Colonic mucosa (tissue), 4 donors: ENCODE data around the gene KIF16B. TPM values are rescaled to one million over a fixed set of nuclear protein-coding genes. Genes with fewer than 3 reads are reported as not detected.

ENCODE experiments used
- DNase-seq: peaks from one replicate; pipeline ENCODE4 v3.0.0-alpha.2; 2020
- H3K27ac ChIP-seq: fragments of 200-600 bp; one replicate; pipeline ENCODE4 v1.8.0; 2021
- H3K27me3 ChIP-seq: fragments of 200-600 bp; one replicate; pipeline ENCODE4 v1.8.0; 2021
- H3K36me3 ChIP-seq: fragments of 200-600 bp; one replicate; pipeline ENCODE4 v1.8.0; 2021
- H3K4me1 ChIP-seq: fragments of 200-600 bp; one replicate; pipeline ENCODE4 v1.8.0; 2021; ENCODE audit warnings: mild to moderate bottlenecking
- H3K4me3 ChIP-seq: fragments of 200-600 bp; one replicate; pipeline ENCODE4 v1.8.0; 2021
- H3K9ac ChIP-seq, 2 donors: one replicate each; pipeline ENCODE4 v1.7.0; 2013; ENCODE audit warnings: control low read depth in 2 of 2, low read depth in 2 of 2, low read length in 2 of 2
- H3K9me3 ChIP-seq: fragments of 200-600 bp; one replicate; pipeline ENCODE4 v1.8.0; 2021
- intact Hi-C: fragments of 100-400 bp; cut with DNase I; formaldehyde crosslinking; loops from one replicate; pipeline ENCODE4 v1.14.1; 2022
- total RNA-seq, 2 donors: library from RNA; stranded (reverse); fragmentation: NEBNext Ultra II Directional in 1 of 2; extraction: Animal tissue kit (Norgen Biotek cat#: 25700) in 1 of 2; gene quantifications; one replicate each; pipeline ENCODE4 v1.2.1, GENCODE V29; 2021
- TF ChIP-seq, protein P1 (sequence below): fragments of 200-600 bp; IDR thresholded peaks from one replicate; pipeline ENCODE4 v1.8.0; 2022; ENCODE audit warnings: antibody characterized with exemption, mild to moderate bottlenecking
- donor health status: healthy.
- donor health status: DM: no; HTN: no; CAD: no.
- donor health status: DM: no; HTN: no; CAD: no.

Gene KIF16B
- total RNA-seq, 2 donors from 2014 or later = 41.6 to 68.7 TPM

DNA sequence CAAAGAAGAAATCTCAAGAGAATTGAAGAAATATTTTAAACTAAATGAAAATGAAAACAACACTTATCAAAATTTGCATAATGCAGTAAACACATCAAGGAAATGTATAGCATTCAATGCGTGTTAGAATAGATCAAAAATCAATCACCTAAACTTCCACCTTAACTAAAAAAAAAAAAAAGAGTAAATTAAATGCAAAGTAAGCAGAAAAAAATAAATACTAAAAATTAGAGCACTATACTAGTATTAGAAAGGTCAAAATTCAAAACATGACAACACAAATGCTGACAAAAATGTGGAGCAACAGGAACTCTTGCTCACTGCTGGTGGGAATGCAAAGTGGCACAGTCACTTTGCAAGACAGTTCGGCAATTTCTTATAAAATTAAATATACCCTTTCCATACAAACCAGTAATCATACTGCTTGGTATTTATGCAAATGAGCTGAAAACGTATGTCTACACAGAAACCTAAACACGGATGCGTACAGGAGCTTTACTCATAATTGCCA lies 103.8 kb downstream of the KIF16B start:
- Histone ChIP-seq H3K4me3 (no peak overlapping the region), H3K36me3 (no peaks in the 10 kb centered on the region), H3K9ac (no peak overlapping the region), H3K9me3 (no peaks in the 10 kb centered on the region), H3K27me3 (no peaks in the 10 kb centered on the region), H3K4me1 (no peaks in the 10 kb centered on the region), H3K27ac (no peak overlapping the region)
- DNase-seq = no peak
- intact Hi-C loops = no loop called here
- TF ChIP-seq, protein P1, sequence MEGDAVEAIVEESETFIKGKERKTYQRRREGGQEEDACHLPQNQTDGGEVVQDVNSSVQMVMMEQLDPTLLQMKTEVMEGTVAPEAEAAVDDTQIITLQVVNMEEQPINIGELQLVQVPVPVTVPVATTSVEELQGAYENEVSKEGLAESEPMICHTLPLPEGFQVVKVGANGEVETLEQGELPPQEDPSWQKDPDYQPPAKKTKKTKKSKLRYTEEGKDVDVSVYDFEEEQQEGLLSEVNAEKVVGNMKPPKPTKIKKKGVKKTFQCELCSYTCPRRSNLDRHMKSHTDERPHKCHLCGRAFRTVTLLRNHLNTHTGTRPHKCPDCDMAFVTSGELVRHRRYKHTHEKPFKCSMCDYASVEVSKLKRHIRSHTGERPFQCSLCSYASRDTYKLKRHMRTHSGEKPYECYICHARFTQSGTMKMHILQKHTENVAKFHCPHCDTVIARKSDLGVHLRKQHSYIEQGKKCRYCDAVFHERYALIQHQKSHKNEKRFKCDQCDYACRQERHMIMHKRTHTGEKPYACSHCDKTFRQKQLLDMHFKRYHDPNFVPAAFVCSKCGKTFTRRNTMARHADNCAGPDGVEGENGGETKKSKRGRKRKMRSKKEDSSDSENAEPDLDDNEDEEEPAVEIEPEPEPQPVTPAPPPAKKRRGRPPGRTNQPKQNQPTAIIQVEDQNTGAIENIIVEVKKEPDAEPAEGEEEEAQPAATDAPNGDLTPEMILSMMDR = no peak

- H3K27ac ChIP-seq = no peak overlapping the region
- no peak for DNase-seq
- no peak overlapping the region for H3K4me3 ChIP-seq
- H3K36me3 ChIP-seq = no peaks in the 10 kb centered on the region
- H3K27me3 ChIP-seq = no peaks in the 10 kb centered on the region
- H3K9ac ChIP-seq = no peak overlapping the region
- intact Hi-C loops = no loop called here
- TF ChIP-seq, protein P1 = no peak
- H3K9me3 ChIP-seq = no peaks in the 10 kb centered on the region
- H3K4me1 ChIP-seq = no peaks in the 10 kb centered on the region
Measured at GRCh38 chr20:16462711-16463110, 110.5 kb downstream of the KIF16B start.

GRCh38 chr20:16459019-16459700 lies 114.1 kb downstream of the KIF16B start:
- H3K27ac ChIP-seq = no peak overlapping the region

DNA sequence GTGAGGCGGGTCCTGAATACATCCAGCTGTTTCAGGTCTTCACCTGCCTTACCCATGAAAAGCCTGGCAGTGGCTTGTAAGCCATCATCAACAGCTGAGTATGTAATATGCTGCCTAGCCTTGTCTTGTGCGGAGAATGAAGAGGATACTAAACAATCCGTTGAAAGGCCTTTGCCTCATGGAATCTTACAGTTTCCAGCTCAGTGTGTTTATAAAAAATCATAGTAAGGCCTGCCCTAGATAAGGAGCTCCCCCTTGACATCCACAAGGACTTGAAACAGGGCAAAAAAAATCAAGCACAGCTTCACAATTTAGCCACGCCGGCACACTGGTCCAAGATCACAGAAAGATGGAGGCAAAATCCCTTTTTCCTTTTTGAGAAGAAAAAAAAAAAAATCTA lies 115.7 kb downstream of the KIF16B start:
- Histone ChIP-seq H3K36me3 (no peaks in the 10 kb centered on the region), H3K27me3 (no peaks in the 10 kb centered on the region), H3K9ac (no peak overlapping the region), H3K4me3 (no peak overlapping the region), H3K4me1 (no peaks in the 10 kb centered on the region), H3K27ac (no peak overlapping the region), H3K9me3 (no peaks in the 10 kb centered on the region)
- no peak for DNase-seq
- intact Hi-C loops = no loop called here
- TF ChIP-seq, protein P1 = no peak

More at GRCh38 chr20:16459019-16459700, 114.1 kb downstream of the KIF16B start:
- Histone ChIP-seq H3K27me3 (no peaks in the 10 kb centered on the region), H3K9ac (no peak overlapping the region), H3K9me3 (no peaks in the 10 kb centered on the region), H3K4me3 (no peak overlapping the region), H3K36me3 (no peaks in the 10 kb centered on the region), H3K4me1 (no peaks in the 10 kb centered on the region)
- TF ChIP-seq, protein P1 = no peak
- intact Hi-C loops = no loop called here
- DNase-seq = no peak

- no peak overlapping the region for H3K9ac ChIP-seq
- H3K4me1 ChIP-seq = no peaks in the 10 kb centered on the region
- H3K4me3 ChIP-seq = no peak overlapping the region
- no peaks in the 10 kb centered on the region for H3K36me3 ChIP-seq
- TF ChIP-seq, protein P1 = no peak
- DNase-seq = no peak
- intact Hi-C loops = no loop called here
- no peak overlapping the region for H3K27ac ChIP-seq
- H3K9me3 ChIP-seq = no peaks in the 10 kb centered on the region
- no peaks in the 10 kb centered on the region for H3K27me3 ChIP-seq
Measured at GRCh38 chr20:16455324-16455723, 117.9 kb downstream of the KIF16B start.
